Neural crest cell (in vitro differentiated cells): ENCODE measurements around the gene TCF7L1. TPM values are rescaled to one million over a fixed set of nuclear protein-coding genes. Genes with fewer than 3 reads are reported as not detected.

Experiments used
- DNase-seq: peaks from one replicate; pipeline ENCODE4 v3.0.0; 2021; ENCODE audit warnings: low read depth, mixed read lengths, low spot score
- H3K27ac Mint-ChIP-seq: one replicate; pipeline ENCODE4 v1.8.0; 2021; ENCODE audit warnings: mild to moderate bottlenecking, mixed read lengths; ENCODE audit not compliant: unreplicated experiment
- H3K27me3 Mint-ChIP-seq: 2 replicates; pipeline ENCODE4 v1.8.0; 2021; ENCODE audit warnings: low read depth, mild to moderate bottlenecking, mixed read lengths
- H3K36me3 Mint-ChIP-seq: 2 replicates; pipeline ENCODE4 v1.8.0; 2021; ENCODE audit warnings: low read depth, mild to moderate bottlenecking, mixed read lengths
- H3K4me1 Mint-ChIP-seq: 2 replicates; pipeline ENCODE4 v1.8.0; 2021; ENCODE audit warnings: mixed read lengths
- H3K4me3 Mint-ChIP-seq: one replicate; pipeline ENCODE4 v1.8.0; 2021; ENCODE audit warnings: mild to moderate bottlenecking, mixed read lengths
- H3K9me3 Mint-ChIP-seq: 2 replicates; pipeline ENCODE4 v1.8.0; 2021; ENCODE audit warnings: mixed read lengths
- total RNA-seq: library from RNA; stranded (reverse); gene quantifications from 2 replicates; pipeline ENCODE4 v1.2.1, GENCODE V29; 2021
- TF ChIP-seq, protein P1 (sequence below): fragments of 200-600 bp; sonication (generic); conservative IDR thresholded peaks from 2 replicates; pipeline ENCODE4 v1.5.0; 2021; ENCODE audit warnings: antibody characterized with exemption, mild to moderate bottlenecking

Gene TCF7L1
- total RNA-seq, 1 donor from 2014 or later: 40.3 TPM

DNA sequence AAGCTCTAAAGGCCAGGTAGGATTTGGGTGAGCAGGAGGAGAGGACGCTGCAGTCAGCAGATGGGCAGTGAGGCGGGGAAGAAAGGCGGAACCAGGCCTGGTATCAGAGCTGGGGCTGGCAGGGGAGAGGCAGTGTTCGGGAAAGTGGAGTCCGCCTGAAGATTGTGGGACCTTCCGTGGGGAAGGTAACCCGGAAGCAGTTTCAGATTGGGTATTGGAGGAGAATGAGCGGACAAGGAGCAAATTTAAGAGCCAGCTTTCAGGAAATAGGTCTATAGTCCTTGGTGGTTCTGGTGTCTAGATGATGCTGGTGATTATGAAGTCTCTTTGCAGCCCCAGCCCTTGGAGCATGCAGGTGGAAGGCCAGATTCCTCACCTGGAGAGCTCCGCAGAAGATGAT lies 51.0 kb downstream of the TCF7L1 start:
- TF ChIP-seq, protein P1, sequence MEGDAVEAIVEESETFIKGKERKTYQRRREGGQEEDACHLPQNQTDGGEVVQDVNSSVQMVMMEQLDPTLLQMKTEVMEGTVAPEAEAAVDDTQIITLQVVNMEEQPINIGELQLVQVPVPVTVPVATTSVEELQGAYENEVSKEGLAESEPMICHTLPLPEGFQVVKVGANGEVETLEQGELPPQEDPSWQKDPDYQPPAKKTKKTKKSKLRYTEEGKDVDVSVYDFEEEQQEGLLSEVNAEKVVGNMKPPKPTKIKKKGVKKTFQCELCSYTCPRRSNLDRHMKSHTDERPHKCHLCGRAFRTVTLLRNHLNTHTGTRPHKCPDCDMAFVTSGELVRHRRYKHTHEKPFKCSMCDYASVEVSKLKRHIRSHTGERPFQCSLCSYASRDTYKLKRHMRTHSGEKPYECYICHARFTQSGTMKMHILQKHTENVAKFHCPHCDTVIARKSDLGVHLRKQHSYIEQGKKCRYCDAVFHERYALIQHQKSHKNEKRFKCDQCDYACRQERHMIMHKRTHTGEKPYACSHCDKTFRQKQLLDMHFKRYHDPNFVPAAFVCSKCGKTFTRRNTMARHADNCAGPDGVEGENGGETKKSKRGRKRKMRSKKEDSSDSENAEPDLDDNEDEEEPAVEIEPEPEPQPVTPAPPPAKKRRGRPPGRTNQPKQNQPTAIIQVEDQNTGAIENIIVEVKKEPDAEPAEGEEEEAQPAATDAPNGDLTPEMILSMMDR: no peak
- no peak for DNase-seq
- Mint-ChIP-seq H3K9me3 (no peaks in the 10 kb centered on the region), H3K4me1 (peaks cover 58% of the 10 kb centered on the region), H3K27ac (peak overlapping the region; percentile 53), H3K27me3 (no peaks in the 10 kb centered on the region), H3K4me3 (no peak overlapping the region), H3K36me3 (peaks cover 8% of the 10 kb centered on the region)

- no peak overlapping the region for H3K4me3 Mint-ChIP-seq
- no peaks in the 10 kb centered on the region for H3K27me3 Mint-ChIP-seq
- no peak for DNase-seq
- TF ChIP-seq, protein P1: no peak
- peak overlapping the region; percentile 19 for H3K27ac Mint-ChIP-seq
- H3K4me1 Mint-ChIP-seq: peaks cover 58% of the 10 kb centered on the region
- H3K36me3 Mint-ChIP-seq: peaks cover 8% of the 10 kb centered on the region
- no peaks in the 10 kb centered on the region for H3K9me3 Mint-ChIP-seq
These were observed 51.8 kb downstream of the TCF7L1 start for GRCh38 chr2:85184990-85185389.

DNA sequence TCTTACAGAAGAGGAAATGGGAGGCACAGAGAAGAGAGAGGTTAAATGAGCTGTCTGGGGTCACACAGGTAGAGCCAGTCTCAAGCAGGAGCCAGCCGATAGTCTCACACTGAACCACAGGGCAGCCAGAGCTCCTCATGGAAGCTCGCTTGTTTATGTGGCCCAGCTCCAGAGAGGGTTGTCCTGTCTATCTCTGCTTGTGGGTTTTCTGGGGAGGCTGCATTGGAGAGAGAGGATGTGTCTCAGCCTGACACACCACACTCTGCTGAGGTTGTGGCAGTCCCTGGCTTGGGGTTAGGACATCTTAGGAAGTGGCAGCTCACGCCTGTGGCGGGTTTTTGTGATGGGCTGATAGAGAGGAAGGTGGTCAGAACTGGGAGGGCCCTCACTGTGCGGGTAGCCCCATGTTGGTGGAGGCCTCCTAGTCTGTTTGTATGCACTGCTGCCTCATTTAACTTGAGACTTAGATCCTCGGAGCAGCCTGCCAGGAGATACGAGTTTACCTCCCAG lies 52.3 kb downstream of the TCF7L1 start:
- no peak for DNase-seq
- Mint-ChIP-seq H3K4me3 (no peak overlapping the region), H3K36me3 (peaks cover 8% of the 10 kb centered on the region), H3K9me3 (no peaks in the 10 kb centered on the region), H3K27ac (peak overlapping the region; percentile 19), H3K4me1 (peaks cover 58% of the 10 kb centered on the region), H3K27me3 (no peaks in the 10 kb centered on the region)
- TF ChIP-seq, protein P1: no peak

DNA sequence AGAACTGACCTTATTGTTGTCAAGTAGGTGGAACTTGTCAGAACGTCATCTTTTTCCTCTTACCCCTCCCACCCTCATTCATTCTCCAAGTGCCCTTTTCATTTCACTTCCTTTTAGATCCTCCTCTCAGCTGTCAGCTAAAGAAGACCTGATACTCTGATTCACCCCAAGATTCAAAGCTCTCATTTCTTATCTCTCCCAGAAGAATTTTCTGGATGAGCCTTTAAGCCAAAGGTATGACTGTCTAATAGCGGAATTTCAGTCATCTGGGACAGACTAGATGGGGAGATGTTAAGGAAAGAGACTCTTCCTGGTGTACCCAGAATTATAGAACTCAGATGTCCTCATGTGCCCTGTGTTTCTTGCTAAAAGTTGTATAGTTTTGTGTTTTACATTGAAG lies 53.9 kb downstream of the TCF7L1 start:
- H3K4me3 Mint-ChIP-seq: no peak overlapping the region
- peak overlapping the region; percentile 31 for H3K27ac Mint-ChIP-seq

GRCh38 chr2:85188852-85189251 lies 55.7 kb downstream of the TCF7L1 start:
- peaks cover 56% of the 10 kb centered on the region for H3K4me1 Mint-ChIP-seq
- H3K9me3 Mint-ChIP-seq: no peaks in the 10 kb centered on the region
- H3K27me3 Mint-ChIP-seq: no peaks in the 10 kb centered on the region
- H3K4me3 Mint-ChIP-seq: peak overlapping the region; percentile 85
- TF ChIP-seq, protein P1: no peak
- H3K36me3 Mint-ChIP-seq: peaks cover 5% of the 10 kb centered on the region
- DNase-seq: no peak
- peak overlapping the region; percentile 98 for H3K27ac Mint-ChIP-seq

More for the DNA sequence above, 53.9 kb downstream of the TCF7L1 start:
- H3K36me3 Mint-ChIP-seq: peaks cover 8% of the 10 kb centered on the region
- TF ChIP-seq, protein P1: no peak
- no peaks in the 10 kb centered on the region for H3K27me3 Mint-ChIP-seq
- no peaks in the 10 kb centered on the region for H3K9me3 Mint-ChIP-seq
- H3K4me1 Mint-ChIP-seq: peaks cover 56% of the 10 kb centered on the region
- no peak for DNase-seq
